HepG2 (cell line): ENCODE results near the gene LRPPRC. TPM values are rescaled to one million over a fixed set of nuclear protein-coding genes. Genes with fewer than 3 reads are reported as not detected.

Experiments
- BHLHE40 ChIP-seq: IDR thresholded peaks from 2 replicates; pipeline ENCODE4 v1.6.1; 2011; ENCODE audit warnings: low read length, improper control_type of control experiment
- CREM ChIP-seq, 2 experiments: sonication (generic) in 1 of 2; formaldehyde crosslinking in 1 of 2; IDR thresholded peaks; 2 replicates each; pipeline versions ENCODE4 v1.4.0 to v1.6.1; 2016 to 2020; ENCODE audit warnings: antibody characterized with exemption in 1 of 2, mild to moderate bottlenecking in 1 of 2, missing genetic modification reagents in 1 of 2
- DZIP1 ChIP-seq: sonication (generic); formaldehyde crosslinking; IDR thresholded peaks from 2 replicates; pipeline ENCODE4 v1.5.0; 2020; ENCODE audit warnings: mild to moderate bottlenecking, missing genetic modification reagents
- GMEB2 ChIP-seq: IDR thresholded peaks from 2 replicates; pipeline ENCODE4 v1.6.1; 2016; ENCODE audit warnings: missing biosample characterization, missing genetic modification reagents, low read depth
- HNRNPLL ChIP-seq: fragments of 200-400 bp; formaldehyde crosslinking; IDR thresholded peaks from 2 replicates; pipeline ENCODE4 v1.6.1; 2017; ENCODE audit warnings: mild to moderate bottlenecking, low read depth, low read length; ENCODE audit not compliant: poor library complexity, severe bottlenecking
- HOXA7 ChIP-seq: sonication (generic); formaldehyde crosslinking; IDR thresholded peaks from 2 replicates; pipeline ENCODE4 v1.8.1; 2022; ENCODE audit warnings: mild to moderate bottlenecking, missing genetic modification reagents, moderate library complexity
- KDM1A ChIP-seq: IDR thresholded peaks from 2 replicates; pipeline ENCODE4 v1.6.1; 2016; ENCODE audit warnings: missing compliant biosample characterization
- MEF2D ChIP-seq: sonication (generic); formaldehyde crosslinking; IDR thresholded peaks from 2 replicates; pipeline ENCODE4 v1.5.1; 2020; ENCODE audit warnings: mild to moderate bottlenecking, missing genetic modification reagents
- MZF1 ChIP-seq: sonication (generic); formaldehyde crosslinking; IDR thresholded peaks from 2 replicates; pipeline ENCODE4 v1.8.1; 2023; ENCODE audit warnings: mild to moderate bottlenecking, missing genetic modification reagents, borderline replicate concordance
- PAWR ChIP-seq: sonication (generic); formaldehyde crosslinking; IDR thresholded peaks from 2 replicates; pipeline ENCODE4 v1.4.0; 2020; ENCODE audit warnings: missing genetic modification reagents, mild to moderate bottlenecking, borderline replicate concordance
- PHF5A ChIP-seq: IDR thresholded peaks from one replicate; pipeline ENCODE4 v1.6.1; 2018; ENCODE audit warnings: low read depth, missing genetic modification reagents; ENCODE audit not compliant: unreplicated experiment
- RAD51 ChIP-seq: fragments of 450-650 bp; IDR thresholded peaks from 2 replicates; pipeline ENCODE4 v1.6.1; 2016; ENCODE audit warnings: borderline replicate concordance
- SIN3B ChIP-seq: fragments of 150-350 bp; IDR thresholded peaks from 2 replicates; pipeline ENCODE4 v1.6.1; 2014; ENCODE audit warnings: low read length
- SP4 ChIP-seq: sonication (generic); formaldehyde crosslinking; IDR thresholded peaks from 2 replicates; pipeline ENCODE4 v1.8.1; 2023; ENCODE audit warnings: mild to moderate bottlenecking, missing genetic modification reagents
- TOE1 ChIP-seq: sonication (generic); formaldehyde crosslinking; IDR thresholded peaks from 2 replicates; pipeline ENCODE4 v1.4.0; 2020; ENCODE audit warnings: mild to moderate bottlenecking, missing genetic modification reagents
- ZFP1 ChIP-seq: IDR thresholded peaks from 2 replicates; pipeline ENCODE4 v1.6.1; 2016
- ZMAT5 ChIP-seq: sonication (generic); formaldehyde crosslinking; IDR thresholded peaks from 2 replicates; pipeline ENCODE4 v1.5.0; 2020; ENCODE audit warnings: mild to moderate bottlenecking, low read depth, missing genetic modification reagents, borderline replicate concordance
- ZNF251 ChIP-seq: sonication (generic); formaldehyde crosslinking; IDR thresholded peaks from 2 replicates; pipeline ENCODE4 v1.9.0; 2021; ENCODE audit warnings: mild to moderate bottlenecking, missing genetic modification reagents
- ZNF280D ChIP-seq: sonication (generic); formaldehyde crosslinking; IDR thresholded peaks from 2 replicates; pipeline ENCODE4 v1.5.1; 2020; ENCODE audit warnings: mild to moderate bottlenecking, missing genetic modification reagents
- ZNF567 ChIP-seq: sonication (generic); formaldehyde crosslinking; IDR thresholded peaks from 2 replicates; pipeline ENCODE4 v1.8.1; 2023; ENCODE audit warnings: mild to moderate bottlenecking, missing genetic modification reagents, borderline replicate concordance
- ZNF839 ChIP-seq: sonication (generic); formaldehyde crosslinking; IDR thresholded peaks from 2 replicates; pipeline ENCODE4 v1.4.0; 2020; ENCODE audit warnings: missing genetic modification reagents, mild to moderate bottlenecking, borderline replicate concordance
- ZNF850 ChIP-seq: sonication (generic); formaldehyde crosslinking; conservative IDR thresholded peaks from 2 replicates; pipeline ENCODE4 v1.9.0; 2021; ENCODE audit warnings: mild to moderate bottlenecking, missing genetic modification reagents
- ZSCAN9 ChIP-seq: IDR thresholded peaks from 2 replicates; pipeline ENCODE4 v1.6.1; 2016; ENCODE audit warnings: borderline replicate concordance
- polyA plus RNA-seq, 8 experiments: library from polyadenylated mRNA; depleted of rRNA in 3 of 8; stranded (reverse) in 7 of 8; unstranded in 1 of 8; fragments of >200 nt; fragmentation: Illumina TruSeq in 4 of 8; extraction: Trizol in 4 of 8; gene quantifications; 2 replicates each; pipeline versions ENCODE4 v1.2.1 to v1.2.3, GENCODE V29; 2011 to 2016; ENCODE audit warnings: low read depth in 4 of 8, missing spikeins in 1 of 8, mixed read lengths in 1 of 8; ENCODE audit not compliant: insufficient read depth in 1 of 8
- total RNA-seq, 5 experiments: library from RNA; depleted of rRNA; stranded (reverse); fragments of >200 nt; fragmentation: Illumina TruSeq; extraction: Trizol; gene quantifications; 2 replicates each; pipeline ENCODE4 v1.2.3, GENCODE V29; 2016; ENCODE audit warnings: low read depth in 1 of 5

The LRPPRC gene
- total and polyA plus RNA-seq, 2 of the 13 experiments (the other 11 are each of a cell fraction or from before 2014, with no cell fraction given): 117 to 167 TPM

- no peak for TF ChIP-seq DZIP1
- no peak for TF ChIP-seq GMEB2 (CRISPR knock-in tag)
- TF ChIP-seq ZMAT5: no peak
- TF ChIP-seq MEF2D: peak; percentile 55; the same call in 1 of the 2 replicates
- no peak for TF ChIP-seq KDM1A
- TF ChIP-seq ZSCAN9 (CRISPR knock-in tag): no peak
- 0 out of 2 replicates have a peak, but pooled peaks have one; percentile 73 for TF ChIP-seq ZNF850 (CRISPR knock-in tag)
- no peak for TF ChIP-seq HOXA7 (CRISPR knock-in tag)
- no peak for TF ChIP-seq ZFP1 (CRISPR knock-in tag)
- TF ChIP-seq RAD51: no peak
- TF ChIP-seq HNRNPLL: no peak
- no peak for TF ChIP-seq BHLHE40
- peak; percentile 86; the same call in 1 of the 2 replicates for TF ChIP-seq MZF1 (CRISPR knock-in tag)
- TF ChIP-seq SIN3B: no peak
- no peak for TF ChIP-seq ZNF251 (CRISPR knock-in tag)
- no peak for TF ChIP-seq ZNF567 (CRISPR knock-in tag)
- no peak for TF ChIP-seq CREM (IDR thresholded peaks at IDR 0.05)
- no peak for TF ChIP-seq CREM (CRISPR knock-in tag; IDR thresholded peaks at IDR 0.05)
- TF ChIP-seq PHF5A: no peak
- TF ChIP-seq TOE1 (CRISPR knock-in tag): 0 out of 2 replicates have a peak, but pooled peaks have one; percentile 12
- TF ChIP-seq ZNF280D (CRISPR knock-in tag): no peak
- TF ChIP-seq PAWR (CRISPR knock-in tag): peak; percentile 73; the same call in 1 of the 2 replicates
- TF ChIP-seq SP4: no peak
- peak; percentile 74; the same call in 1 of the 2 replicates for TF ChIP-seq ZNF839 (CRISPR knock-in tag)
These were observed 157.8 kb downstream of the LRPPRC start (continued) for GRCh38 chr2:43837831-43838559.
